C4-2B (cell line): ENCODE measurements around the gene AGBL1.

Experiments
- CTCF ChIP-seq: fragments of 450-650 bp; conservative IDR thresholded peaks from 2 replicates; pipeline ENCODE4 v1.5.1; 2017; ENCODE audit warnings: mild to moderate bottlenecking
- ZFX ChIP-seq: fragments of 450-650 bp; IDR thresholded peaks from 2 replicates; pipeline ENCODE4 v1.6.1; 2017

DNA sequence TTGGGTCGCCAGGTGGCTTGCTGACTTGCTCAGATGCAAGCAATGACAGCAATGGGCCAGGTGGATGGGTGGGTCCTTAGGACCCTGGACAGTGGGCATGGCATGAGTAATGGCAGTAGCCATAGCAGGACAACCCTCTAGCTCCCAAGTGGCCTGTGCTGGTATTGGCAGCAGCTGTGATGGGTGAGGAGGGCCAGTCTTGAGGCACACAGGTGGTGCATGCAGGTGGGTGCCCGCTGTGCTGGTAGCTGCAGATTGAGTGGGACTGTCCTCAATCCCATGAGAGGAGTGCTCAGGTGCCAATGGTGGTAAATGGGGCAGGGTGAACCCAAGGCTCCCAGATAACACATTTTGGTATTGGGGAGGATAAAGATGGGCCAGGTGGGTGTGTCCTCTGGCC lies 24.2 kb downstream of the AGBL1 start:
- TF ChIP-seq CTCF: no peak
- no peak for TF ChIP-seq ZFX
